Neuron (in vitro differentiated cells): ENCODE data around the gene CMTR1.

Experiments
- H2AFZ ChIP-seq: one replicate; pipeline ENCODE4 v1.6.1; 2013; ENCODE audit warnings: low read depth, mild to moderate bottlenecking, inconsistent platforms, low read length, moderate library complexity
- H3K27me3 ChIP-seq: one replicate; pipeline ENCODE4 v1.6.1; 2013; ENCODE audit warnings: low read length; ENCODE audit not compliant: insufficient read depth
- H3K36me3 ChIP-seq: one replicate; pipeline ENCODE4 v1.6.1; 2013; ENCODE audit warnings: low read length; ENCODE audit not compliant: insufficient read depth
- H3K4me1 ChIP-seq: one replicate; pipeline ENCODE4 v1.6.1; 2013; ENCODE audit warnings: low read length; ENCODE audit not compliant: insufficient read depth
- H3K4me3 ChIP-seq: 2 replicates; pipeline ENCODE4 v1.5.1; 2013; ENCODE audit warnings: mild to moderate bottlenecking, low read length, moderate library complexity
- H3K9me3 ChIP-seq: one replicate; pipeline ENCODE4 v1.6.1; 2013; ENCODE audit warnings: low read length

The CMTR1 gene

DNA sequence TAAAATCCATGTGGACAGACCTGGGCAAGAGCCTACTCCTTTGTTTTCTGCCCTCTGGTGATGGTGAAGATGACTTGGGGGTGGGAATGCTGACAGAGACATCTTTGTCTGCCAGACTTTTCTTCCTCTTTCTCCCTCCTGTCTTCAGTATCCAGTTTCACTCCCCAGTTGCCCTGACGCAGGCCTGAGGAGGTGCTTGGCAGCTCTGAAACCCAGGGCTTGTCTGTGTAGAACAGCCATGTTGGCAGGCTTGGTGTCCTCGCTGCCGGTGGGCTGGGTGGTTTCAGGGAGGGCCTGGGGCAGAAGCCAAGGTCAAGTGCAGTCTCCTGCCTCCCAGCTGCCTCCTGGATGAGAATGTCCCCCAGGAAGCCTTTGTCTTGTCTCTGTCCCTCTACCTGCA, 44.2 kb downstream of the CMTR1 start:
- no peak overlapping the region for H3K4me3 ChIP-seq
- H3K27me3 ChIP-seq, result no peaks in the 10 kb centered on the region
- H3K36me3 ChIP-seq, result peaks cover 80% of the 10 kb centered on the region

DNA sequence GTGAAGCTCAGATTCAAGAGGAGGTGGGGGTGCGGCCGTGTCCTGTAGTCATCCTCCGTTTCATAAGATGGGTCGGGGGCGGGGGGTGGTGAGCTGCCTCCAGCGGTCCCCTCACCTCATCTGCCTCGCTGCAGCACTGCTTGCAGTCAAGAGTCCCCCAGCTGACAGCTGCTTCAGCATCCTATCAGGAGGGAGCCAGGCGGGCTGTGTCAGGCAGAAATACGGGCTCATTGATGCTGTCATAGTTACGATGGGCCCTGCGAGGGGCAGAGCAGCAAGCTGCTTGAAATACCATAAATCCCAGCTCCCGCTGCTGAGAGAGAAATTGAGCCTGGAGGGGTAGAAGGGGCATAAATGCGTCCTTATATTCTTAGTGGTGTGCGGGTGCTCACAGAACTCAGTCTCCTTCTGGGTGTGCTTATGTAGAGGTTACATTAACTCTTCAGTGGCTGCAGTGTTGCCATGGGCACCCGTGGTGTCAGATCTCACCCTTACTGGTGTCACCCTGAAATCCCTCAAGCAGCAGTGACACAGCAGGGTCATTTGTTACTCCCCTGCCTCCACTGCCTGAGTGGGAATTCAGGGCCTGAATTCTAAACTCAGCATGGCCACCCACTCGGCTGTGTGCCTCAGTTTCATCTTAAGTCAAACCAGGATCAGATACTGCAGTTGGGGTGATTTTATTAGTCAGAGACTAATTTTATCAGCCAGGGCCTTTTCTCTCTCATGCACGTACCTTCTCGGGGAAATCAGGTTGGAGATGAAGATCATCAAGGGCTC, 44.8 kb downstream of the CMTR1 start:
- Histone ChIP-seq H3K4me1 (peaks cover 24% of the 10 kb centered on the region), H3K9me3 (no peaks in the 10 kb centered on the region), H3K27me3 (no peaks in the 10 kb centered on the region), H3K4me3 (no peak overlapping the region), H3K36me3 (peaks cover 80% of the 10 kb centered on the region), H2AFZ (no peak overlapping the region)

More for the DNA sequence above, 44.2 kb downstream of the CMTR1 start:
- H2AFZ ChIP-seq, result no peak overlapping the region
- no peaks in the 10 kb centered on the region for H3K9me3 ChIP-seq
- peaks cover 19% of the 10 kb centered on the region for H3K4me1 ChIP-seq

DNA sequence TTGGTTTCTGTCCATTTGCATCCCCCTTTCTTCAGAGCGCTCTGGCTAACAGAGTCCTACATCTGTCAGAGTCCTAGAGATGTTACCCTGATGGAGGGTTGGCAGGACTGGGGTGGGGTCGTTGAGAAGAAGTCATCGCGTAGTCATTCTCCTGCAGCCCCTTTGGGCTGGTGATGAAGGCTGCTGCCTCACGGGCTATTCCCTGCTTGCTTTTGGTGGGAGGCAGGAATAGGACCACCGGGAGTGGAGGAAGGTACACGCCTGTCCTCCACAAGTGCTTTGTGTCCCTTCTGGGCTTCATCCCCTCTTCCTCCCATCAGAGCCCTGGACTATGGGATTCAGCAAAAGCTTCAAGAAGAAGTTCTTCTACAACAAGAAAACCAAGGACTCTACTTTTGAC, 45.8 kb downstream of the CMTR1 start:
- Histone ChIP-seq H3K27me3 (no peaks in the 10 kb centered on the region), H3K4me3 (no peak overlapping the region), H2AFZ (no peak overlapping the region), H3K36me3 (peaks cover 80% of the 10 kb centered on the region), H3K4me1 (peaks cover 24% of the 10 kb centered on the region), H3K9me3 (no peaks in the 10 kb centered on the region)

DNA sequence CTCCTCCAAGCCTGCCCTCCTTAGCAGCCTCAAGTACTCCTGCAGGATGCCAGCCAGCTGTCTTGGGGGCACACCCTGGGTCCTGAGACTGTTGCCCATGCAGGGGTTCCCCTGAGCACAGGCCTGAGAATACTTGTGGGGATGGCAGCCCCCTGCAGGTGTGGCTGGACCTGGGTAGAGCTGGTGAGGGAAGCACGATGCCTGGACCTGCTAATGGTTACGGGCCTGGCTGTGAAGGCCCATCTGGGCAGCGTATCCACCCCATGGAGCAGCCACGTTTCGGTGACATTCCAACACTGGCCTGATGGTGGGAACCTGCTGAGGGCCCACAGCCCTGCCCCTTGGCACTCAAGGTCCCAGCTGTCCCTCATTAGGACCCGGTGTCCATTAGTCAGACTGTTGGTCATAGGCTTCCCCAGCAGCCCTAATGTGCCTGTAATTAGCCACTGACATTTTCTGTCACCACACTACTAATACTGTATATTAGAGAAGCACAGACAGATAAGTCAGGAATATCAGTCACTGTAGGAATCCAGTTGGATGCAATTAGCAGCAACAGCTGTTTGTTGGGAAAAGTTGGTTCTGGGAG, 46.3 kb downstream of the CMTR1 start:
- Histone ChIP-seq H2AFZ (no peak overlapping the region), H3K27me3 (no peaks in the 10 kb centered on the region), H3K9me3 (no peaks in the 10 kb centered on the region), H3K36me3 (peaks cover 78% of the 10 kb centered on the region), H3K4me3 (no peak overlapping the region), H3K4me1 (peaks cover 24% of the 10 kb centered on the region)

DNA sequence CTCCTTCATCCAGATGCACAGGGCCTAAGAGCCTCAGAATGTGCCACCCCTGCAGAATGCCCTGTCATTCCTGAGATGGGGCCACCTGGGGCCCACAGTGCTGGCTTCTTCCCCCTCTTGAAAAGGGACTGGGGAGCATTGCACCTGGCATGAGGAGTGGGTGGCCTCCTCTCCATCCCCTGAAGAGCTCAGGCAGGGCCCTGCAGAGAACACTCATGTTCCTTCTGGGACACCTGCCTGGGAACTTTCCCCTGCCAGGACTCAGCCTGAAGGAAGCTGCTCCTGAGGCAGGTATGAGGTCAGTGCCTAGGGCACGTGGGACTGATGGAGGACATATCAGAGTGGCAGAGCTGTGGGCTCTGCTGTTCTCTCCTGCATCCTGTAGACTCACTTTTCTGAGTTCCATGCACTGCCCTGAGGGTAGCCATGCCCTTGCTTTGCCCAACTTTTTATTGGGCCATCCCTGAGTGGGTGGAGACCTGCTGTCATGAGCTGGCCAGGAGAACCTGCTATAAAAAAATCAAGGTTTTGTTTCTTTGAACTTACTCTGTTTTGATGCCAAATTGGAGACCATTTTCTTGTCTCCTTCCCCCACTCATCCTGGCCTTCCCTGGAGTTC, 47.2 kb downstream of the CMTR1 start:
- Histone ChIP-seq H3K9me3 (no peaks in the 10 kb centered on the region), H3K27me3 (no peaks in the 10 kb centered on the region), H3K4me3 (no peak overlapping the region), H3K4me1 (peaks cover 29% of the 10 kb centered on the region), H3K36me3 (peaks cover 69% of the 10 kb centered on the region), H2AFZ (no peak overlapping the region)

DNA sequence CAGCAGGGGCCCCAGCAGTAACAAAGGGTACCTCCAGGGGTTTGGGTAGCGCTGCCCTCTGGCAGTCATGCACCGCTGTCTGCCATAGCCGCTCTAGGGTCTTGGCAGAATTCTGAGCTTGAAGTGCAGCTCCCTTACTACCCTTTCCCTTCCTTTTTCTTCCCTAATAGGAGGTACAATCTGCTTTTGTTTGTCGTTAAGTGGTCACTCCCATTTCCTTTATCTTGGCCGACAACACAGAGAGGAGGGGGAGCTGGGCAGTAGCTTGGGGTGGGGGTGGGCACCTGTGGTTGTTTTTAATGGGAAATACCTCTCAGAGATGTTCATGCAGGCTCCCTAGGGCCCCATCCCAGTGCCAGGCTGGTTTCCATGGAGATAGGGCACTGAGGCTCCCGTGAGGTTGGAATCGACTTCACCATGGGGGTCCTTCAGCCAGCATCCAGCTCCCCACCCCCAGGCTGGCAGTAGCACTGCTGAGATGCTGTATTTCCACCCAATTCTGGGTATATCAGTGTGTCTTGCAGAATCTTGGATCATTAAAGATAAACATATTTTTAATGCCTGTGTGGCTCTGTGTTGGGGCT, 48.0 kb downstream of the CMTR1 start:
- Histone ChIP-seq H3K27me3 (no peaks in the 10 kb centered on the region), H2AFZ (no peak overlapping the region), H3K4me3 (no peak overlapping the region), H3K36me3 (peaks cover 62% of the 10 kb centered on the region), H3K4me1 (peaks cover 31% of the 10 kb centered on the region), H3K9me3 (no peaks in the 10 kb centered on the region)

DNA sequence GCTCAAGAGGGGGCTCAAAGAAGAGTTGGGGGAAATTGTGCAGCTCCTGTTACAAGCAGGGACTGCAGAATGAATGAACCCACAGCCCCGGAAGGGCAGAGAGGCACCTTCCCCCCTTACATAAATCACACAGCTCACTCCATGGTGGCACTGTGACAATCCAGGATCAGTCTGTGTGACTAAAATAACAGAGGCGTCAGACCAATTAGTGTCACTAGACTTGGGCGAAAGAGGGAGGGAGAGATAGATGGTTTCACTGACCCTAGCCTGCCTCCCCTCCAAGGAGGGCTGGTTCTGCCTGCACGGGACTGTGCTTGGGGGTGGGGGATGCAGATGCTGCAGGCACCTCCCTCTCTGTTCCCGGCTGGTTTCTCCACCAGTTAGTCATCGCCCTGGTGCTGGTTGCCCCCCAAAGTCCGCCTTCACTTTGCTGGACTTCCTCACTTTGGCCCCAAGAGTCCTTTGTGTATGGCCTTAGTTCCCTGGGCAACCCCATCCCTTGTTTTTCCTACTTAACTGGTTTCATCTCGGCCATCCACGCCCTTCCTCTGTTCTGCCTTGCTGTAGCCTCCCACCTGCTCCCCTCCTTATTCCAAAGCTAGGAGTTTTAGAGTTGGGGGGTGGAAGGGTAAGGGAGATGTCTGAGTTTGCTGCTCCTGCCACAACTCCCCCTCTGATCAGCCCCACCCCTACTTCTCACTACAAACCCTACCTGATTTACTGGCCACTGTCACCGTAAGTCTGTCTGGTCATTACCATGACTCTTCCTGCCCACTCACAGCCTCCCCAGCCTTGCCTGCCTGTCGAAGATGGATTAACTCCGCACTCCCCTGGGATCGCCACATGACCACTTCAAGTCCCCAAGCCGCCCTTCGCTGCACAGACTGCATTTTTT, 48.9 kb downstream of the CMTR1 start:
- Histone ChIP-seq H2AFZ (no peak overlapping the region), H3K4me1 (peaks cover 31% of the 10 kb centered on the region), H3K4me3 (no peak overlapping the region), H3K36me3 (peaks cover 54% of the 10 kb centered on the region), H3K9me3 (no peaks in the 10 kb centered on the region), H3K27me3 (no peaks in the 10 kb centered on the region)

DNA sequence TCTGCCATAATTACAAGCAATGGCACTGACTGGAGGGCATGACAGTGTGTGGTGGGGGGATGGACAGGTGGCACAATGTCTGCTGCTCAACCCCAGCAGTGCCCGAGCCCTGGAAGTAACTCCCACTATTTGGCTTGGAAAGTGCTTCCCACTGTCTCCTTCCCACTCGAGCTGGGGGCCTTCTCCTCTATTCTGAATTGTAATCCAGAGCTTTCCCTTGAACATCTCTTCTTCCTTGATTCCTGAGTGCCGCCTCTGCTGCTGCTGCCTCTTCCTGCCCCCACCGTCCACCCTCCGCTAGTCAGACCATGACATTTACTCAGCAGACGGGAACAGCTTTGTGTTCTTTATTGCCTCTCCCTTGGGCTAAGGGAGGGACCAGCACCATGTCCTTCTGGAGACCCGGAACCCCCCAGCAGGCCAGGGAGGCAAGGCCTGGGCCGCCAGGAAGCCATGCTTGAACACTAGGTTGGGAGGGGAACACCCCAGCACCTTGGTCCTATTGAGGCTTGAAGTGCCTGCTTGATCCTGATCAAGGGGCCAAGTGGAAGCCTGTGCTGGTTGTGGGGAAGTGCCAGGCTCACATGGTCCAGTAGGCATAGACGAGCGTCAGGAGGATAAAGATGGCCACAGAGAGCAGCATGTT, 49.7 kb downstream of the CMTR1 start:
- no peak overlapping the region for H2AFZ ChIP-seq
- H3K4me3 ChIP-seq, result no peak overlapping the region
- no peaks in the 10 kb centered on the region for H3K9me3 ChIP-seq
- H3K4me1 ChIP-seq, result peaks cover 34% of the 10 kb centered on the region
- H3K27me3 ChIP-seq, result no peaks in the 10 kb centered on the region
- peaks cover 46% of the 10 kb centered on the region for H3K36me3 ChIP-seq

DNA sequence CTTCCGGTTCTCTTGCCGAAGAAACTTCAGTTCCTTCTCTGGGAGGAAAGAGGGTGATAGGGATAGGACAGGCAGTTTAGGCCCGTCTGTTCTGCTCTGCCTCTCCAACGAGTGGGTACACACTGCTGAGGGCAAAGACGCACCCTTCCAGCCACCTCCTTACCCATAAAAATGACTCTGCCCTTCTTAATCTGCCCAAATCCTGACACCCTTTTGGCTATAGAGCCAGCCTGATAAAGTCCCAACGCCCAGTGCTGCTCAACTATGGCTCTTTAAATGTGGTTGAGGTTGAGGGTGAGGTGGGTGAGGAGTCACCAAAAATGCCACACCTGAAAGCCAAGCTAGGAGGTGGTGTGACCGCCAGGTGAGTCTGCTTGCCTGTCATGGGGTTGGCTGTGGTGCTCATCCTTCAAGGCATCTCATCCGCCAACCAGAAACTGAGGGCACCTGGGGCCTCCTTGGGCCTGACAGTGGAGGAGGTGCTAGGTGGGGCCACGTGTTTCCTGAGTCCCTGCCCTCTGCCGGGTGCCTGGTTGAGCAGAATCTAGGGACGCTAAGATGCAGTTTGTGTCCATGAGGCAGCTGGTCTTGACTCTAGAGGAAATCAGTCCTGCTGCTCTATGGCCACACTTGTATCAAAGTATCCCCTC, 50.4 kb downstream of the CMTR1 start:
- no peak overlapping the region for H3K4me3 ChIP-seq
- no peaks in the 10 kb centered on the region for H3K27me3 ChIP-seq
- H2AFZ ChIP-seq, result no peak overlapping the region
- peaks cover 41% of the 10 kb centered on the region for H3K4me1 ChIP-seq
- peaks cover 42% of the 10 kb centered on the region for H3K36me3 ChIP-seq
- no peaks in the 10 kb centered on the region for H3K9me3 ChIP-seq

DNA sequence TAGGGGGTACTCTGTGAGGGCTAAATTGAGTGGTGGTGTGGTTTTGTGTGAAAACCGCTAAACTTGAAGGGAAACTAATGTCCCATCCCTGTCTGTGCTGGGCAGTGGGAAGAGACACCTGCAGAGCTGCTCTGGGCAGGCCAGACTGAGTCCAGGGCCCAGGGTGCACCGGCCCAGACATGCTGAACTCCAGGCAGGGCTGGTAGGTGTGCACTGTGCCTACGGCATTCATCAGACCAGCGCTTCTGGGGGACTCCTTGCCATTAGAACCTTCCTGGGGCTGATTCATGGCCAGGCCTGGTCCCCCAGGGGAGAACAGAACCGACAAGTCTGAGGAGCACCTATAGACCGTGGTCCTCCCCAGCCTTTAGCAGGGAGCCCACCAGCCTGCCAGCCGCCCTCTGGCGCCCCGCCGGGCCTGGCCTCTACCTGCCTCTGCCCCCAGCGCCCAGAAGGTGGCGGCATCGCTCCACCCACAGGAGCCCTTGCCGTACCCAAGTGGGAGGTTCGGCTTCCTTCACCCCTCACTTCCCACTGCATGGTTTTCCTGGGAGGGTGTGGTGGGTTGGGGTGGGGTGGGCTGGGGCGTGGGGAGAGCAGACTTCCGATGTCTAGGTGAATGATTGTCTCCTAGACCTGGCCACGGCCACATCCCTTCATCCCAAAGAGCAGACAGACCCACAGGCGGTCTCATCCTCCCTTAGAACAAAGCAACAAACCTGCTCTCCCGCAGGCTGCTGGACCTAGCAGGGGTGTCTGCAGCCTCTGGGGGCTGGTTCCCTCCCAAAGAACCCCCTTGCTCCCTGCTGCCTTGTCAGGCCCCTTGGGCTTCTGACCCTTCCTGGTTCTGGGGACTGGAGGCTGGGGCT, 51.1 kb downstream of the CMTR1 start:
- peaks cover 35% of the 10 kb centered on the region for H3K36me3 ChIP-seq
- H3K4me1 ChIP-seq, result peaks cover 41% of the 10 kb centered on the region
- no peak overlapping the region for H2AFZ ChIP-seq
- H3K9me3 ChIP-seq, result no peaks in the 10 kb centered on the region
- no peak overlapping the region for H3K4me3 ChIP-seq
- H3K27me3 ChIP-seq, result no peaks in the 10 kb centered on the region

DNA sequence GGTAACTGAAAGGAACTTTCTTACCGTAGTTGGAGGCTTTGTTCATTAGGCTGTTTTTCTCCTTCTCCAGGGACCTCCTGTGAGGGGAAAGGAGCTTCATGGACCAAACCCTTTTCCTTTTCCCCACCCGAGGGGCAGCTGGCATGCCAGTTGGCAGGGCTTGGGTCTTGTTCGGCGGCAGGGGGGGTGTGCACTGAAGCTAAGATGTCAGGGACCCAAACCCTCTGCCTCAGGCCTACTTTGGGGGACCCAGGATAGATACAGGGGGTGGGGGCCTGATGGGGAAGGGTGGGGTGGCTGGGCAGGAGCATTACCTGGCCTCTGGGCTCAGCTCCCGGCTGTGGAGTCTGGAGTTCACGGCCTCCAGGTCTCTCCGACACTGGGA, 51.8 kb downstream of the CMTR1 start:
- Histone ChIP-seq H3K36me3 (peaks cover 29% of the 10 kb centered on the region), H3K27me3 (no peaks in the 10 kb centered on the region), H3K4me3 (no peak overlapping the region), H3K9me3 (no peaks in the 10 kb centered on the region), H2AFZ (no peak overlapping the region), H3K4me1 (peaks cover 41% of the 10 kb centered on the region)
